Tibial nerve (tissue), 4 donors: ENCODE measurements around the gene CD9.

Source experiments
- EP300 ChIP-seq, 2 donors: sonication (generic); formaldehyde crosslinking; IDR thresholded peaks; one replicate each; pipeline ENCODE4 v1.6.1; 2017; ENCODE audit warnings: antibody characterized with exemption in 2 of 2, mild to moderate bottlenecking in 1 of 2
- POLR2A ChIP-seq, 2 donors: fragments of 450-650 bp; IDR thresholded peaks; one replicate each; pipeline ENCODE4 v1.6.1; 2017; ENCODE audit warnings: antibody characterized with exemption in 2 of 2, mild to moderate bottlenecking in 2 of 2, moderate library complexity in 2 of 2
- TF ChIP-seq, protein P1 (sequence below), 5 experiments: fragments of 200-600 bp in 3 of 5; fragments of 450-650 bp in 2 of 5; sonication (generic) in 3 of 5; IDR thresholded peaks; one replicate each; pipeline ENCODE4 v1.5.1; 2016 to 2019; ENCODE audit warnings: antibody characterized with exemption in 5 of 5, mild to moderate bottlenecking in 3 of 5, moderate library complexity in 2 of 5

DNA sequence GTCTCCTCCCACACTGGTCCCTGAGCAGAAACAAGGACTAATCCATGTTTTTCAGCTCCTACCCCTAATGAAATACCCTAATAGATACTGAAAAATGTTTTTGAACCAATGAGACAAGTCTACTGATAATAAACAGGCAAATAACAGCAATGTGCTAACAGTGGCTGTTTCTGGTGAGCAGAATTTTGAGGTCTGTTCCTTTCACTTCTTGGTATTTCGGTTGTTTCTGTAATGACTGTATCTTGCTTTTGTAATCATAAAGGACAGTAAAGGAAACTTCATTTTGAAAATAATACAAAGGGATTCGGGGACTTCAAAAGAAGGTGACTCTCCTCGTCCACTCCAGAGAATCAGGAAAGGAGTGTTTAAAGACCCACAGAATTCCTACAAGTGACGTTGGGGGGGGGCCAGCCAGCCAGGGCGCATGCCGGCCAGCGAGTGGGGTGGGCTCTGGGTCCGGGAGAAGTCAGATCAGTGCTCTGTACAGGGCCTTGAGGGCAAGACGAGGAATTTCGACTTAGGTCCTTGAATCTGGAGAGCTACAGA lies 1.1 kb upstream of the CD9 start:
- TF ChIP-seq, protein P1, sequence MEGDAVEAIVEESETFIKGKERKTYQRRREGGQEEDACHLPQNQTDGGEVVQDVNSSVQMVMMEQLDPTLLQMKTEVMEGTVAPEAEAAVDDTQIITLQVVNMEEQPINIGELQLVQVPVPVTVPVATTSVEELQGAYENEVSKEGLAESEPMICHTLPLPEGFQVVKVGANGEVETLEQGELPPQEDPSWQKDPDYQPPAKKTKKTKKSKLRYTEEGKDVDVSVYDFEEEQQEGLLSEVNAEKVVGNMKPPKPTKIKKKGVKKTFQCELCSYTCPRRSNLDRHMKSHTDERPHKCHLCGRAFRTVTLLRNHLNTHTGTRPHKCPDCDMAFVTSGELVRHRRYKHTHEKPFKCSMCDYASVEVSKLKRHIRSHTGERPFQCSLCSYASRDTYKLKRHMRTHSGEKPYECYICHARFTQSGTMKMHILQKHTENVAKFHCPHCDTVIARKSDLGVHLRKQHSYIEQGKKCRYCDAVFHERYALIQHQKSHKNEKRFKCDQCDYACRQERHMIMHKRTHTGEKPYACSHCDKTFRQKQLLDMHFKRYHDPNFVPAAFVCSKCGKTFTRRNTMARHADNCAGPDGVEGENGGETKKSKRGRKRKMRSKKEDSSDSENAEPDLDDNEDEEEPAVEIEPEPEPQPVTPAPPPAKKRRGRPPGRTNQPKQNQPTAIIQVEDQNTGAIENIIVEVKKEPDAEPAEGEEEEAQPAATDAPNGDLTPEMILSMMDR (IDR thresholded peaks at IDR 0.05) = no peak
- no peak for TF ChIP-seq EP300 (IDR thresholded peaks at IDR 0.05)
- TF ChIP-seq POLR2A (IDR thresholded peaks at IDR 0.05) = no peak
